ENCODE measurements around the gene GOLGA6B.
"Not testable (repeated sequence)": the region's sequence is repeated elsewhere in the genome, so short reads cannot be mapped to it uniquely, and the experiment has no call there.

The GOLGA6B gene

GRCh38 chr15:72654397-72654796 lies at the start of gene GOLGA6B:
GOLGA6B (plus strand) TSS chr15:72654697; CDS start chr15:72654738, 41 bp downstream.
- DNase-seq, result not testable (repeated sequence)

- no peak for DNase-seq
Observed at GRCh38 chr15:72604794-72605193, 49.7 kb upstream of the GOLGA6B start.

GRCh38 chr15:72608084-72608483 lies 46.4 kb upstream of the GOLGA6B start:
- not testable (repeated sequence) for DNase-seq

- DNase-seq, result no peak
Observed at GRCh38 chr15:72609862-72610261, 44.6 kb upstream of the GOLGA6B start.

DNA sequence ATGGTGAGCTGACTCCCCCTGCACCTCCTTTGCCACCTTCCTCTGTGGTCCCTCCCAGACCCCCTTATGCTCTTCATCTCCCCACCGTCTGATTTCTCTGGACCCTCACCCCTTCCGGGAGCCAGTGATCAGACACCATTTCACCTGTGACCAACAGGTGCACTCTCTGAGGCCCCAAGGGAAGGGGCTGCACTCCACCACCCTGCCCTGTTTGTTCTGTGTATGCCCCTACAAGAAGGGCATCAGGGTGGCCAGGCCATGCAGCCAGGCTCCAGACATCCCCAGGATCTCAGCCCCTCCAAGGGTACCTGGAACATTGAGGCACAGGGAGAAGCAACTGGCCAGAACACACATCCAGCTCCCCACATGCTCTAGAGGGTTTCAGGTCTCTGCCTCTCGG lies 42.2 kb upstream of the GOLGA6B start:
- DNase-seq, result not testable (repeated sequence)

- no peak for DNase-seq
Observed at GRCh38 chr15:72614810-72615532, 39.5 kb upstream of the GOLGA6B start.

DNA sequence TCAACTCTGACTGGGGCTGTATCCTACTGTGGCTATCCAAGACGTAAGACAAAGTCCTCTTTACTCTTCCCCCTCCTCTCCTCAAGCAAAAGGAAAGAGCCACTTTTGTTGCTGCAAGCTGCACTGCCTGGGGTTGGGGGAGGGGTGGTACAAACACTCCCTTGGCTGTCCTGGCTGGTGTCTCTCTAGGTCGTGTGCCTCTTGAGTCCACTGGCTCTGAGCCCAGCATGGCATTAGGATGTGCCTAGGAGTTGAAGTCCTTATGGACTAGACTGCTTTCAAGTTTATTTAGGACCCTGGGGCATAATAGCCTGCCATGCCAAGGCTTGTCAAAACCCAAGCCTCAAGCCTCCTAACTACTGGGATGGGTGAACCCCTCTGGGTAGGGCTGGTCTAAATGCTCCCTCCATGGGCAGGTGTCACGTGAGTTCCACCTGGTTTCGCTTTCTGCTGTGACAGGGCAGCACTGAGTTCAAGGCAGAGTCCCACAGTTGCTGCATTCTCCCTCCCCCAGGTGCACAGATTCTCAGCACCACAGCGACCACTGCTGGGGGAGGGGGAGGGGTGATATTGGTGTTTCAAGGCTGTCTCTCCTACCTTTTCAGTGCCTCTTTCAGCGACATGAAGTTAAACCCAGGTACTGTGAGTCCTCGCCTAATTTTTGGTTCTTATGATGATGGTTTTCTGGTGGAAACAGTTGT lies 38.8 kb upstream of the GOLGA6B start:
- not testable (repeated sequence) for DNase-seq

DNA sequence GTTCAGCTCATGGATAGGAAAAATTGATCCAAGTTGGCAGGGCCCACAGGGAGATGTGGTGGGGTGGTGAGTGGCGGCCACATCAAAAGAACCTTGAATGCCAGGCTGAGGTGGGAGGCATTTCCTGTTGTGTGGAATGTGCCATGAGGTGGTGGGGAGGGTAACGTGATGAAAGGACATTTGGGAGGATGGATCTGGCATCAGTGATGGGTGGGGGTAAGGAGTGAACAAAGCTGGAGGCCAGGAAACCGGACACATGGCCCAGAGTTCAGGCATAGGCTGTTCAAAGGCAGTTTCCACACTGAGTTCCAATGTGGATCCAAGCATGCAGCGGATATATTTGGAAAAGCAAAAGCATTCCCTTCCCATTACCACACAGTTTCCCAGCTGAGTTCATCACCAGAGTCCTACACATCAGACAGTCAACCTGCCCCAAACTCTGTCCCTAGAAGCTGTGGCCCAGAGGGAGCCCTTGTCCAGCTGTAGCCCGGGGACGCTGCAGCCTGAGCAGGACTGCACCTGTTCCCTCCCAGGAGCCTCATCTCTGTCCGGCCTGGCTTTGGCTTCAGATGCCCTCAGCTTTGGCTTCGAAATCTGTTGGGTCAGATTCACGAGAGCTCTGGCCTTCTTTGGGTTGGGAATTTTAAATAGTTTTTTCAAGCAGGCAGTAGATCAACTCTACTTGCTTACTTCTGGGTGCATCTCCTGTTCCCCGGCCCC lies 37.8 kb upstream of the GOLGA6B start:
- no peak for DNase-seq

DNA sequence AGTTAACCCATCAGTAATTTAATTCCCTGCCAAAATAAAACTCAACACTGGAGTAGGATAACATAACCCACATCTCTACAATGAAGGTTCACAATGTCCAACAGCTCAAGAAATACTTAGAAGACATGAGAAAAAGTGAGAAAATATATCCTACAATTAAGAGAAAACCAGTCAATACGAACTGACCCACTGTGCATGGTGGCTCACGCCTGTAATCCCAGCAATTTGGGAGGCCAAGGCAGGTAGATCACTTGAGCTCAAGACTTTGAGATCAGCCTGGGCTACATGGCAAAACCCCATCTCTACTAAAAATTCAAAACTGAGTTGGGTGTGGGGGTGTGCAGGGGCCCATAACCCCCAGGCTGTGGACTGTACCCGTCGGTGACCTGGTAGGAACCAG lies 30.6 kb upstream of the GOLGA6B start:
- DNase-seq, result not testable (repeated sequence)

DNA sequence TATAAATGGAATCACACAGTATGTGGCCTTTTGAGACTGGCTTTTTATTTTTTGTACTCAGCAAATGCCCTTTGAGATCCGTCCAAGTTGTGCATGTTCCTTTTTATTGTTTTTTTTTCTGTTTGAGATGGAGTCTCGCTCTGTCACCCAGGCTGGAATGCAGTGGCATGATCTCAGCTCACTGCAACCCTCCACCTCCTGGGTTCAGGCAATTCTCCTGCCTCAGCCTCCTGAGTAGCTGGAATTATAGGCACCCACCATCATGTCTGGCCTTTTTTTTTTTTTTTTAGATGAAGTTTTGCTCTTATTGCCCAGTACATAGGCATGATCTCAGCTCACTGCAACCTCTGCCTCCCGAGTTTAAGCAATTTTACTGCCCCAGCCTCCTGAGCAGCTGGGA lies 28.3 kb upstream of the GOLGA6B start:
- DNase-seq, result not testable (repeated sequence)

DNA sequence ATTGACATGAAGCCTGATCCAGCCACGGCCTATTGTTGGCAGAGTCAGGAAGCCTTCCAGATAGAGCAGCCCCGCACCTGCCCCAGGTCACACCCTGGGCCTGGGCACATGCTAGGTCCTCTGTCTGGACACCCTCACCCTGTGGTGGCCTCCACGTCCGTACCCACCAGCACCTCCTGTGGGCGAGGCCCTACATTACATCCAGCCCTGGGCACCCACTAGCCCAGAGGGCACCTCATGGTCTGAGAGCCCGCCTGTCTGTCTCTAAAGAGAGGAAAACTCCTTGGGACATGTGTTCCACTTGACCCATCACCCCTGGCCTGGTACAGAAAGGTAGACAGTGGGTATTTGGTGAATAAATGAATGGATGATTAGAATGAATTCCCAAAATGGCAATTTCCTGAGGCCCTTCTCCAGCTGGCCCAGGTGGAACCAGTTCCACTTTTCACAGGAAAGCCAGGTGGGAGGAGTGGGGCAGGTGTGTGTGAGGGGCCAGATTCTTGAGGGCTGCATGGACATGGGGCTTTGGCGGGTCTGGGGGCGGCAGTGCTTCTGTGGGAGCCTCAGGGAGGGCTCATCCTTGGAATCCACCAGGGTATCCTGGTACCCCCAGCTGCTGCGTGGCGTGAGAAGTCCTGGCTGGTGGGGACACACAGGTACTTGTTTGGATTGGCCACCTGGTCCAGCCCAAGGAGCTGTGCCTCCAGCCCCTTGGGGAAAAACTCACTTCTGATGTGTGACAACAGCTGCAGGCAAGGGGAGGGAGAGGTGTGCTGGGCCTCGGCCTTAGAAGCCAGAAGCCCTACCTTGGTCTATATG lies 26.0 kb upstream of the GOLGA6B start:
- DNase-seq, result not testable (repeated sequence)

DNA sequence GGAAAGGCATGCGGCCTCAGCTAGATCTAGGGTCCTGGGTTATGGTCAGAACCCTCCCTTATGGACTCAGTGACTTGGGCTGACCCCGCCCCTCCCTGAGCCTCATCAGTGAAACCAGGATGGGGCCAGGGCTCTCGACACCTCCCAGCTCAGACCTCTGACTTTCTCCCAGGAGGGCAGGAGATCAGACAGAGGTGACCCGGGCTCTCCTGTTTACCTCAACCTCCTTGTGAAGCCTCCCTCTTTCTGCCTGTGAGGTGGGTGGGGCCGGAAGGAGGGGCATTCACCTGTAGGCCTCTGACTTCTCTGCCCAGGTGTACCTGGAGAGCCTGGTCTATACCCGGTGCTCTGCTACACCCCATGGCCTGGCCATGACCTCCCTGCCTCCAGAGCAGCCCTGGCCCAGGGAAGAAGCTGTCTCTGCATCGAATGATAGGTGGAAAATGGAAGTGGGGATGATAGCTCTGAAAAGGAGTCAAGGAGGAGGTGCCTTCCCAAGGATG lies 25.4 kb upstream of the GOLGA6B start:
- not testable (repeated sequence) for DNase-seq

DNA sequence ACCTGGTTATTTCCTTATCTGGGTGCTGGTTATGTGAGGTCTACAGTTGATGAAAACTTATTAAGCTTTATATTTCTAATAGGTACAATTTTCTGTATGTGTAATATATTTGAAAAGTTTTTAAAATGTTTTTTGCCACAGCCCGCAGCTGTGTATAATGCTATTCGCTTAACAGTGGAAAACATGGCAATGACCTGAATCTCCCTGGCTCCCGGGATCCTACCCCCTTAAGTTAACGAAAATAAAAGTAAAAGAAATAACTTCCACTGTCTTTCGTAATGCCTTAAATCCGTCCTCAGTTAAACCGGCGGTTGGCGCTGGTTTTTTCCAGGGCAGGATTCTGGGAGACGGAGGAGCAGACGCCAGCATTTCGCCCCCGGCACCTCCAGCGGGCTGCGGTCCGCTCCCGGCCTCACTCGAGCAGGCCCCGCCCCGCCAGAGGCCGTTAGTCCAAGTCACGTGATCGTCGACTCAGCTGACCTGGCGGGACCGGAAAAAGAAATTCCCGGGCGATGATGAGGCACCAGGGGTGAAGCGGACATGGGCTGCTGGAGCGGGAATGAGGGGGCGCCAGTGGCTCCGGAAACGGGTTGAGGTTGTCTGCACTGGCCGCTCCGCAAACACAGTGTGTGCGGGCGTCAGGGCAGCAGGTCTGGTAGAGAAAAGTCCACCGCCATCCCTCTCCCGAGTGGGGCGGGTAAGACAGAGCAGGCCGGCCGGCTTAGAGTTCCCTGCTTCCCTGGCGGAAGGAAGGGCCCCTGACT lies 17.8 kb upstream of the GOLGA6B start:
- peak; percentile 82 for DNase-seq

GRCh38 chr15:72639759-72640483 lies 14.6 kb upstream of the GOLGA6B start:
- DNase-seq, result not testable (repeated sequence)

DNA sequence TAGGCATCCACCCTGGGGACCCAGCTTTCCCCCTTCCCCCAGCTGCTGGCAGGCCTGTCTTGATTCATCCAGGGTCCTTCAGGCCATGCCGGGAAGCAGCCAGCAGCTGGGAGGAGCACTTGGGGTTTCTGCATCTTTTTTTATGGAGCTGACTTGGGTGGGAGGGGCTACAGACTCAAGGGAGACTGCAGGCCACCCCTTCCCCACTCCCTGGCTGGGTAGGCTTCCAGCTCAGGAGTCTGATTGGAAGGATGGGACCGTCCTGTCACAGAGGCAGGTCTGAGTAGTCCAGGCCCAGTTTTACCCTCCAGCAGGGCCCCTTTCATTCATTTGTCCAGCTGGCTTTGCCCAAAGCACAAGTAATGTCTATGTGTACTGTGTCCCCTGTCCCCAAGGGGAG lies 12.2 kb upstream of the GOLGA6B start:
- DNase-seq, result not testable (repeated sequence)

GRCh38 chr15:72648631-72649253 lies 5.8 kb upstream of the GOLGA6B start:
- DNase-seq, result not testable (repeated sequence)

GRCh38 chr15:72656014-72656413 lies 1.5 kb downstream of the GOLGA6B start:
- DNase-seq, result not testable (repeated sequence)

DNA sequence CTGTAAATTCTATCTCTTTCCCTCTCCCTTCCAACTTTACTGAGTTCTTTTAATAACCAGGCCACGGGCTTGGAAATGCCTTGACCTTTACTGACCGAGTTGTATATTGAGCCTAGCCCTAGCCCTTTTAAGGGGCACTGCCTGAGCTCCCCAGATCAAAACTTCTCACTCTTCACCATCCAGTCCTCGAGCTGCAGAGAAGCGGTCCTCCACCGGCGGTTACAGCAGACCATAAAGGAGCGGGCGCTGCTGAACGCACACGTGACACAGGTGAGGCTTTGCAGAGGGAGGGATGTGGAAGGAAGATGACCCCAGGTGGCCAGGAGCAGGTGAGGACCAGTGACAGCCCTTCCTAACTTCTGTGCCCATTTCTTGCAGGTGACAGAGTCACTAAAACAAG lies 6.6 kb downstream of the GOLGA6B start:
- not testable (repeated sequence) for DNase-seq

DNA sequence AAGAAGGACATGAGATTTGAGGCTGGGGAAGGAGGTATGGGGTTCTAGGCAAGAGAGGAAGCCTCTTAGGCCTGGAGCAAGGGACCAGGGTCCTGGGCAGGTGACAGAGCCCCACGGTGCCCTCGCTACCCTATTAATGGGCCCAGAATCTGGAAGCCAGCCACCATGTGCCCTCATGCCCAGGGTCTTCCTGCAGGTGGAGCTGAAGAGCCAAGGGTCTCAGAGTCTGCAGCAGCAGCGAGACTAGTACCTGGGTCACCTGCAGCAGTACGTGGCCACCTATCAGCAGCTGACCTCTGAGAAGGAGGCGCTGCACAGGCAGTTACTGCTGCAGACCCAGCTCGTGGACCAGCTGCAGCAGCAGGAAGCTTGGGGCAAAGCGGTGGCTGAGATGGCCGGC lies 9.4 kb downstream of the GOLGA6B start:
- not testable (repeated sequence) for DNase-seq

DNA sequence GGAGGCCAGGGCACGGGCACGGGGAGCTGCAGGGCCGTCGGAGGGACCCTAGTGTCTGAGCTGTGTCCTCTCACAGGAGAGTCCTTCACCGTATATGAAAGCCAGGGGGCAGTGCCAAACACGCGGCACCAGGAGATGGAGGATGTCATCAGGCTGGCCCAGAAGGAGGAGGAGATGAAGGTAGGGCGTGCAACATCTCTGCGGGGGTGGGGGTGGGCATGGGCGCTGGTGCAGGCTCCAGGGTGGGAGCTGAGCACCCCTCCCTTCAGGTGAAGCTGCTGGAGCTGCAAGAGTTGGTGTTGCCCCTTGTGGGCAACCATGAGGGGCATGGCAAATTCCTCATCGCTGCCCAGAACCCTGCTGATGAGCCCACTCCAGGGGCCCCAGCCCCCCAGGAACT lies 11.2 kb downstream of the GOLGA6B start:
- DNase-seq, result not testable (repeated sequence)

Data from fibroblast of upper back skin (primary cell).